AG04449 (cell line): Measurements from ENCODE around the gene RND3.

Experiments
- CTCF ChIA-PET: fragments of 350-600 bp; formaldehyde crosslinking; extraction: SDS; loops from one replicate; lab custom pipeline; 2021; ENCODE audit warnings: antibody characterized with exemption; lab: Yijun Ruan, JAX
- POLR2A ChIA-PET: fragments of 400-600, 350-600 bp; formaldehyde crosslinking; extraction: SDS; loops from one replicate; lab custom pipeline; 2020; ENCODE audit warnings: antibody characterized with exemption, inconsistent platforms; lab: Yijun Ruan, JAX
- DNase-seq: peaks from one replicate; pipeline ENCODE4 v3.0.0-alpha.2; 2010; ENCODE audit warnings: low read depth, low spot score
- H3K4me3 ChIP-seq: 2 replicates; pipeline ENCODE4 v1.5.1; 2011; ENCODE audit warnings: low read depth, mild to moderate bottlenecking, control low read depth, low read length
- CTCF ChIP-seq: IDR thresholded peaks from one replicate; pipeline ENCODE4 v1.5.1; 2011; ENCODE audit warnings: mild to moderate bottlenecking, moderate library complexity, low read length, control low read depth, inconsistent platforms; ENCODE audit not compliant: insufficient read depth; ENCODE audit errors: missing control alignments

RND3 gene

GRCh38 chr2:150441226-150441625 lies 46.2 kb downstream of the RND3 start:
- DNase-seq = no peak
- POLR2A ChIA-PET = no interaction called here

GRCh38 chr2:150438654-150439053 lies 48.8 kb downstream of the RND3 start:
- no peak overlapping the region for H3K4me3 ChIP-seq
- POLR2A ChIA-PET = no interaction called here
- TF ChIP-seq CTCF = no peak
- CTCF ChIA-PET = interaction anchor here (1.7 kb wide), 1 partner anchor 800 kb away, joined by 3 read pairs; no protein-coding TSS in a partner anchor
- no peak for DNase-seq

More at GRCh38 chr2:150441226-150441625, 46.2 kb downstream of the RND3 start:
- H3K4me3 ChIP-seq = no peak overlapping the region
- no peak for TF ChIP-seq CTCF
- CTCF ChIA-PET = no interaction called here

GRCh38 chr2:150438041-150438440 lies 49.4 kb downstream of the RND3 start:
- TF ChIP-seq CTCF = no peak
- DNase-seq = no peak
- ChIA-PET POLR2A (no interaction called here), CTCF (interaction anchor here (1.7 kb wide), 1 partner anchor 801 kb away, joined by 3 read pairs; no protein-coding TSS in a partner anchor)
- H3K4me3 ChIP-seq = no peak overlapping the region

GRCh38 chr2:150432312-150432625 lies 55.2 kb downstream of the RND3 start:
- no peak for DNase-seq
- TF ChIP-seq CTCF = no peak
- CTCF ChIA-PET = interaction anchor here (1.6 kb wide), 1 partner anchor 834 kb away, joined by 3 read pairs; no protein-coding TSS in a partner anchor
- POLR2A ChIA-PET = no interaction called here
- no peak overlapping the region for H3K4me3 ChIP-seq

GRCh38 chr2:150431561-150432311 lies 55.7 kb downstream of the RND3 start:
- ChIA-PET CTCF (interaction anchor here (1.6 kb wide), 1 partner anchor 833 kb away, joined by 3 read pairs; no protein-coding TSS in a partner anchor), POLR2A (no interaction called here)
- DNase-seq = no peak
- no peak for TF ChIP-seq CTCF
- no peak overlapping the region for H3K4me3 ChIP-seq

GRCh38 chr2:150429384-150429961 lies 58.0 kb downstream of the RND3 start:
- DNase-seq = no peak
- ChIA-PET CTCF (interaction anchor here (1.0 kb wide), 1 partner anchor 19 kb away, joined by 3 read pairs; no protein-coding TSS in a partner anchor), POLR2A (no interaction called here)
- no peak for TF ChIP-seq CTCF
- no peak overlapping the region for H3K4me3 ChIP-seq
